CD4-positive, alpha-beta memory T cell (primary cell): ENCODE measurements around the gene HTR7. TPM values are rescaled to one million over a fixed set of nuclear protein-coding genes. Genes with fewer than 3 reads are reported as not detected.
A peak's percentile ranks its signal among the peaks of the same experiment; 100 is the strongest.

Experiments used
- CTCF ChIA-PET: fragments of 350-600 bp; sonication (Branson Sonifier 250); formaldehyde crosslinking; loops from one replicate; lab custom pipeline; 2021; ENCODE audit warnings: inconsistent platforms; ENCODE audit not compliant: partially characterized antibody; lab: Charles Lee
- POLR2A ChIA-PET: fragments of 350-600 bp; sonication (Branson Sonifier 250); formaldehyde crosslinking; loops from one replicate; lab custom pipeline; 2021; ENCODE audit not compliant: partially characterized antibody; lab: Charles Lee
- DNase-seq, 5 donors: peaks; one replicate each; pipeline versions ENCODE4 v3.0.0 to v3.0.0-alpha.2; 2020 to 2022; ENCODE audit warnings: mixed read lengths in 1 of 5
- H3K27ac ChIP-seq: one replicate; pipeline ENCODE4 v1.7.0; 2013; ENCODE audit warnings: low read depth, low read length
- H3K27me3 ChIP-seq: 2 replicates; pipeline ENCODE4 v1.7.0; 2013; ENCODE audit warnings: mild to moderate bottlenecking, low read length, moderate library complexity; ENCODE audit not compliant: insufficient read depth
- H3K36me3 ChIP-seq: 2 replicates; pipeline ENCODE4 v1.7.0; 2013; ENCODE audit warnings: mild to moderate bottlenecking, low read length, moderate library complexity; ENCODE audit not compliant: insufficient read depth
- H3K4me1 ChIP-seq: 2 replicates; pipeline ENCODE4 v1.7.0; 2013; ENCODE audit warnings: mild to moderate bottlenecking, low read length, moderate library complexity; ENCODE audit not compliant: insufficient read depth
- H3K4me3 ChIP-seq, 2 donors: one replicate each; pipeline ENCODE4 v1.7.0; 2013; ENCODE audit warnings: low read length in 2 of 2, mild to moderate bottlenecking in 1 of 2
- H3K9me3 ChIP-seq, 2 donors: one replicate each; pipeline ENCODE4 v1.7.0; 2013; ENCODE audit warnings: low read length in 2 of 2, control low read depth in 1 of 2; ENCODE audit not compliant: control insufficient read depth in 1 of 2
- H3K27ac Mint-ChIP-seq, 7 donors: one replicate each; pipeline ENCODE4 v1.8.0; 2020 to 2021; ENCODE audit warnings: mixed read lengths in 7 of 7, mild to moderate bottlenecking in 6 of 7, inconsistent platforms in 3 of 7, moderate library complexity in 3 of 7
- H3K27me3 Mint-ChIP-seq, 2 donors: one replicate each; pipeline ENCODE4 v1.8.0; 2020 to 2021; ENCODE audit warnings: mixed read lengths in 2 of 2
- H3K36me3 Mint-ChIP-seq, 2 donors: one replicate each; pipeline ENCODE4 v1.8.0; 2020 to 2021; ENCODE audit warnings: mixed read lengths in 2 of 2, inconsistent platforms in 1 of 2, mild to moderate bottlenecking in 1 of 2
- H3K4me1 Mint-ChIP-seq, 4 donors: one replicate each; pipeline ENCODE4 v1.8.0; 2020 to 2021; ENCODE audit warnings: mixed read lengths in 4 of 4, mild to moderate bottlenecking in 1 of 4
- H3K4me3 Mint-ChIP-seq, 8 donors: one replicate each; pipeline ENCODE4 v1.8.0; 2020 to 2021; ENCODE audit warnings: mixed read lengths in 8 of 8, mild to moderate bottlenecking in 7 of 8, moderate library complexity in 6 of 8, inconsistent platforms in 3 of 8
- H3K9me3 Mint-ChIP-seq, 8 donors: one replicate each; pipeline ENCODE4 v1.8.0; 2020 to 2021; ENCODE audit warnings: mixed read lengths in 8 of 8, mild to moderate bottlenecking in 5 of 8, inconsistent platforms in 3 of 8, moderate library complexity in 1 of 8
- intact Hi-C: fragments of 100-400 bp; cut with micrococcal nuclease; formaldehyde crosslinking; loops from one replicate; pipeline ENCODE4 v1.15.1; 2023
- polyA plus RNA-seq, 2 donors: library from polyadenylated mRNA; unstranded; fragments of 300-500 nt; fragmentation: Illumina TruSeq; gene quantifications; one replicate each; pipeline ENCODE4 v1.2.3, GENCODE V29; 2021
- total RNA-seq, 2 experiments: library from RNA; stranded (reverse); gene quantifications; one replicate each; pipeline ENCODE4 v1.2.3, GENCODE V29; 2021

Gene HTR7
- total and polyA plus RNA-seq, 4 experiments from 2014 or later: not detected

- Histone ChIP-seq H3K9me3 (no peaks in the 10 kb centered on the region), H3K27ac (no peak overlapping the region), H3K4me1 (no peaks in the 10 kb centered on the region), H3K36me3 (no peaks in the 10 kb centered on the region), H3K27me3 (peaks cover 9% of the 10 kb centered on the region), H3K4me3 (no peak overlapping the region)
- DNase-seq: no peak
- peaks cover 25 to 27% of the 10 kb centered on the region in 2 donors for H3K27me3 Mint-ChIP-seq
- H3K9me3 Mint-ChIP-seq: peaks cover 0 to 25% (median 20%) of the 10 kb centered on the region in 8 donors
- no peaks in the 10 kb centered on the region for H3K4me1 Mint-ChIP-seq
- H3K4me3 Mint-ChIP-seq: no peak overlapping the region
- CTCF ChIA-PET: no interaction called here
- no peak overlapping the region for H3K27ac Mint-ChIP-seq
- intact Hi-C loops: no loop called here
- peaks cover 0 to 2% of the 10 kb centered on the region in 2 donors for H3K36me3 Mint-ChIP-seq
- POLR2A ChIA-PET: no interaction called here
Measured at GRCh38 chr10:90849956-90850749, 7.7 kb downstream of the HTR7 start.

DNA sequence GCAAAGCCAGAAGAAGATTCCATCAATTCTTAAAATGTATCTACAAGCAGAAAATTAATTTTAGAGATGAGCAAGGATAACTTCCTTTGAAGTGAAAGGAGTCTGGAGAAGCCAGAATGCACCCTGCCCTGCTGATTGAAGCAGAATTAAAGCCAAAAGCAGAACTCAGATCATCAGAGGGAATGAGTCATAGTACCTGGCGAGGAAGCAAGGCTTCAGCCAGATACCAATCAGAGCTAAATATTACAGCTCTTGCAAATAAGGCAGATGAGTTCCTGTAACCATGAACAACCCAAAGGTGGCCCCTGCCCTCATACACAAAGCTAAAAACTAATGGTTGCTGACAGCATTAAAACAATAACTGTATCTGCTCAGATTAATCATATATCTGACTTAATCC is 10.4 kb downstream of the HTR7 start:
- Histone ChIP-seq H3K27ac (no peak overlapping the region), H3K9me3 (no peaks in the 10 kb centered on the region), H3K4me1 (no peaks in the 10 kb centered on the region), H3K4me3 (no peak overlapping the region), H3K36me3 (no peaks in the 10 kb centered on the region), H3K27me3 (peaks cover 3% of the 10 kb centered on the region)
- Mint-ChIP-seq H3K27me3 (peaks cover 18 to 28% of the 10 kb centered on the region in 2 donors), H3K4me1 (no peaks in the 10 kb centered on the region), H3K9me3 (peaks cover 0 to 27% (median 21%) of the 10 kb centered on the region in 8 donors), H3K27ac (no peak overlapping the region), H3K4me3 (peak overlapping the region in 1 of 8 donors; percentile 49), H3K36me3 (peaks cover 0 to 2% of the 10 kb centered on the region in 2 donors)
- DNase-seq: no peak
- ChIA-PET POLR2A (no interaction called here), CTCF (no interaction called here)
- intact Hi-C loops: no loop called here

- H3K27me3 ChIP-seq: peaks cover 5% of the 10 kb centered on the region
- Mint-ChIP-seq H3K4me1 (no peaks in the 10 kb centered on the region), H3K27ac (no peak overlapping the region), H3K27me3 (peaks cover 14 to 26% of the 10 kb centered on the region in 2 donors), H3K36me3 (peaks cover 0 to 1% of the 10 kb centered on the region in 2 donors), H3K4me3 (no peak overlapping the region), H3K9me3 (peaks cover 0 to 22% (median 18%) of the 10 kb centered on the region in 8 donors)
- no peaks in the 10 kb centered on the region for H3K4me1 ChIP-seq
- H3K36me3 ChIP-seq: no peaks in the 10 kb centered on the region
- intact Hi-C loops: no loop called here
- ChIA-PET CTCF (no interaction called here), POLR2A (no interaction called here)
- H3K9me3 ChIP-seq: no peaks in the 10 kb centered on the region
- DNase-seq: no peak
- H3K4me3 ChIP-seq: no peak overlapping the region
- no peak overlapping the region for H3K27ac ChIP-seq
Measured at GRCh38 chr10:90846746-90847145, 11.1 kb downstream of the HTR7 start.

DNA sequence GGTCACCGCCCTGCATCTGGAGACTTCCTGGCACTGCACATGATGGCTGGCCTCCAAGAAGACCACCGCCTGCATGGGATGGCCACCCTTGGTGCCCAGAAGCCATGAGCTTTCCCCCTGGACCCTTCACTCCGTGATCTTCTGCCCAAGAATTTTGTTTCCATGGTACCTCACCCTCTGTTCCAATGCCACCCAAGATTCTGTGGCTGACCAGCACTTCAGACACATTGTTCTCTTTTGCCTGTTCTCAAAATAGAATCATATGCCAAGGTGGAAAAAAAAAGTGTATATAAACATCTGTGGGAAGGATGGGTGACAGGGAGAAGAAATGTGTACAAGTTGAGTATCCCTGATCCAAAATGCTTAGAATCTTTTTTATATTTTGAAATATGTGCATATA is 12.1 kb downstream of the HTR7 start:
- peaks cover 5% of the 10 kb centered on the region for H3K27me3 ChIP-seq
- H3K9me3 ChIP-seq: no peaks in the 10 kb centered on the region
- POLR2A ChIA-PET: no interaction called here
- no peak overlapping the region for H3K27ac ChIP-seq
- no peaks in the 10 kb centered on the region for H3K4me1 ChIP-seq
- DNase-seq: no peak
- Mint-ChIP-seq H3K36me3 (no peaks in the 10 kb centered on the region), H3K27ac (no peak overlapping the region), H3K27me3 (peaks cover 12 to 24% of the 10 kb centered on the region in 2 donors), H3K4me3 (no peak overlapping the region), H3K9me3 (peaks cover 0 to 13% (median 11%) of the 10 kb centered on the region in 8 donors), H3K4me1 (no peaks in the 10 kb centered on the region)
- intact Hi-C loops: no loop called here
- no peaks in the 10 kb centered on the region for H3K36me3 ChIP-seq
- CTCF ChIA-PET: no interaction called here
- no peak overlapping the region for H3K4me3 ChIP-seq

DNA sequence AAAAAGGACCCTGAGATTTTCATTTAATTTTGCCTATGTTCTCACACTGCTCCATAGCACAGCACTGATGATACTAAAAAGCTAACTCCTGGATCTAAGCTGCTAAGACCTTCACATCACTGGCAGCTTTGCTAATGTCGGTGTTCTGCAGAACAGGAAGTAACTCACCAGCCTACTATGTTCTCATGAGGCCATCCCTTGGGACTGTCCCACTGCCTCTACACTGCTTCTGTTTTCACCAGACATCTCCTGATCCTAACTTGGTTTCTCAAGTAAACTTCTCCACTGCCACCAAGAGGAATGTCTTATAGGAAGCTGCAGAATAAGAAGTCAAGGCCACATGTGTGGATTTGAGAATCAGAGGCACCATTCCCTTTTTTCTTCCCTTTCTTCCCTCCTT is 15.1 kb downstream of the HTR7 start:
- no peak overlapping the region for H3K4me3 ChIP-seq
- H3K4me1 ChIP-seq: no peaks in the 10 kb centered on the region
- Mint-ChIP-seq H3K27me3 (peaks cover 15 to 32% of the 10 kb centered on the region in 2 donors), H3K36me3 (no peaks in the 10 kb centered on the region), H3K27ac (no peak overlapping the region), H3K4me3 (no peak overlapping the region), H3K9me3 (peaks cover 0 to 3% (median 0%) of the 10 kb centered on the region in 8 donors), H3K4me1 (no peaks in the 10 kb centered on the region)
- ChIA-PET POLR2A (no interaction called here), CTCF (no interaction called here)
- H3K9me3 ChIP-seq: no peaks in the 10 kb centered on the region
- no peak for DNase-seq
- no peaks in the 10 kb centered on the region for H3K36me3 ChIP-seq
- intact Hi-C loops: no loop called here
- no peak overlapping the region for H3K27ac ChIP-seq
- H3K27me3 ChIP-seq: peaks cover 5% of the 10 kb centered on the region

DNA sequence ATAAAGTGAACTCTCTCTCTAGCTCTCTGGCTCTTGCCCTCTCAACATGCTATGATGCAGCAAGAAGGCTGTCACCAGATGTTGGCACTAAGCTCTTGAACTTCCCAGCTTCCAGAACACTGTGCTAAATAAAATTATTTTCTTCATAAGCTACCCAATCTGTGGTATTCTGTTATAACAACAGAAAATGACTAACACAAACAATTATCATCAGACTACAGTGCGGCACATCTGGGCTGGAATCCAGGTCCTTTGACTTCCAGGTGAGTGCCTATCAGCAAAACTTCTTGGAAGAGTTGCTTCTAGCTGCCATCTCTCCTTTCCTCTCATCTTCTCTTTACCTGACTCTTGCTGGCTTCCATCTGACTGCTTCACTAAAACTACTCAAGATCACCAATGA is 20.4 kb downstream of the HTR7 start:
- POLR2A ChIA-PET: no interaction called here
- H3K4me3 ChIP-seq: no peak overlapping the region

GRCh38 chr10:90834326-90834725 is 23.5 kb downstream of the HTR7 start:
- DNase-seq: no peak
- H3K4me3 Mint-ChIP-seq: no peak overlapping the region
- Histone ChIP-seq H3K36me3 (no peaks in the 10 kb centered on the region), H3K9me3 (no peaks in the 10 kb centered on the region), H3K4me3 (no peak overlapping the region), H3K27ac (no peak overlapping the region), H3K27me3 (no peaks in the 10 kb centered on the region), H3K4me1 (no peaks in the 10 kb centered on the region)
- H3K27ac Mint-ChIP-seq: no peak overlapping the region
- H3K36me3 Mint-ChIP-seq: no peaks in the 10 kb centered on the region
- ChIA-PET POLR2A (no interaction called here), CTCF (no interaction called here)
- no peaks in the 10 kb centered on the region for H3K4me1 Mint-ChIP-seq
- H3K9me3 Mint-ChIP-seq: peaks cover 0 to 1% (median 0%) of the 10 kb centered on the region in 8 donors
- intact Hi-C loops: no loop called here
- H3K27me3 Mint-ChIP-seq: peaks cover 0 to 2% of the 10 kb centered on the region in 2 donors

More for the DNA sequence above, 20.4 kb downstream of the HTR7 start:
- Mint-ChIP-seq H3K36me3 (no peaks in the 10 kb centered on the region), H3K27ac (no peak overlapping the region), H3K4me3 (no peak overlapping the region), H3K9me3 (peaks cover 0 to 1% (median 0%) of the 10 kb centered on the region in 8 donors), H3K4me1 (no peaks in the 10 kb centered on the region), H3K27me3 (peaks cover 7 to 8% of the 10 kb centered on the region in 2 donors)
- H3K36me3 ChIP-seq: no peaks in the 10 kb centered on the region
- intact Hi-C loops: no loop called here
- H3K27me3 ChIP-seq: peaks cover 3% of the 10 kb centered on the region
- no peak overlapping the region for H3K27ac ChIP-seq
- no peak for DNase-seq
- CTCF ChIA-PET: no interaction called here
- no peaks in the 10 kb centered on the region for H3K4me1 ChIP-seq
- H3K9me3 ChIP-seq: no peaks in the 10 kb centered on the region
